IPS-11a (cell line): ENCODE data around the gene GJE1.

Experiments
- H3K4me3 ChIP-seq: one replicate; pipeline ENCODE4 v1.5.1; 2013; ENCODE audit warnings: low read depth, low read length, control low read depth

The GJE1 gene

DNA sequence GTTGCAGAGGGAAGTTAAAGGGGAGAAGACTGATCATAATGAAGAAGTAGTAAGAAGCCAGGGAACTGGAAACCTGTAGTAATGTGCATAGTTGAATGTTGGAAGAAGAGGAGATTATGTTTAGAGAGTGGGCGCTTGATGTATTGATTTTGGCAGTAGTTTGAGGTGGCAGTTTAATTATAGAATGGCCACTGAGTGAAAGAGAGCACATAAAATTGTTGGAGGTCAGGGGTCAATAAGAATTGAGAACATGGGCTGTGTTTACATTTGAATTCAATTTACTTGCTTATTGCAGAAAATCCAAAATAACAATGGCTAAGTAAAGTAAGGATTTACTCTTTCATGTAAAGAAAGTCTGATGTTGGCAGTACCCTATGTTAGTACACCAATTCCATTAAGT lies 30.1 kb downstream of the GJE1 start:
- no peak overlapping the region for H3K4me3 ChIP-seq

GRCh38 chr6:142165227-142165626 lies 32.5 kb downstream of the GJE1 start:
- H3K4me3 ChIP-seq: no peak overlapping the region

DNA sequence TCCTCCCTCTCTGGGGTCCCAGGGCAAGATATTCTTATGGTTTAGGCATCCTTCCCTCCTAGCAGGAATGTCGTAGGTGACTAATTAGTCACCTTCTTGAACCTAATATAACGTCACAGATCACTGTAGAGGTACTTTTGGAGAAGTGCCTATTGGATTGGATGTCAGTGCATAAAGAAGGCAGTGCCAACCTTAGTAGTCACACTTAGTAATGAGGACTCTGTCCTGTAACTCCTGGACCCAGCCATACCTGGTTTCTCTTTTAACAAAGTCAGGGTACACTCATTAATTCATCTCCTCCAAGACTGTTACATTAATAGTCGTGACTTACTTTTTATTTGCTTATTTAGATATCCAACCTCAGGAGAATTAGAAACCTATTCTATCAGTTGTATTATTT lies 34.3 kb downstream of the GJE1 start:
- no peak overlapping the region for H3K4me3 ChIP-seq

- no peak overlapping the region for H3K4me3 ChIP-seq
Measured at GRCh38 chr6:142167486-142167885, 34.8 kb downstream of the GJE1 start.

GRCh38 chr6:142171351-142171750 lies 38.6 kb downstream of the GJE1 start:
- no peak overlapping the region for H3K4me3 ChIP-seq

DNA sequence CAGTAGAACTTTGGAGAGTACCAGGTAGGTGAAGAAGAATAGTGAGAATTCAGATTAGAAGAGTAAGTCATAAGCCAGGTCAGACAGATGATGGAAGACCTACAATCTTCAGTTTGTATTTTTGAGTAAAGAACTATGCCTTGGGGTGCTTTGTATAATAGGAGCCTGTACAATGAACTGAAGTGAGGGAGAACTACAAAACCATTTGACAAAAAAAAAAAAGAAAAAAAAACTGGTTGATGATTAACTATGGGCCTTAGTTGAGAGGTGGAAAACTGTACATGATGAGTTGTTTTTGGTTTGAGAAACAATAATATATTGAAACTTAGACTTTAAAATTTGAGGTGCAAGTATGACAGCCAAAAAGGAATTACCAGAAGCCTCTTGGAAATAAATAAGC lies 40.0 kb downstream of the GJE1 start:
- H3K4me3 ChIP-seq: no peak overlapping the region

DNA sequence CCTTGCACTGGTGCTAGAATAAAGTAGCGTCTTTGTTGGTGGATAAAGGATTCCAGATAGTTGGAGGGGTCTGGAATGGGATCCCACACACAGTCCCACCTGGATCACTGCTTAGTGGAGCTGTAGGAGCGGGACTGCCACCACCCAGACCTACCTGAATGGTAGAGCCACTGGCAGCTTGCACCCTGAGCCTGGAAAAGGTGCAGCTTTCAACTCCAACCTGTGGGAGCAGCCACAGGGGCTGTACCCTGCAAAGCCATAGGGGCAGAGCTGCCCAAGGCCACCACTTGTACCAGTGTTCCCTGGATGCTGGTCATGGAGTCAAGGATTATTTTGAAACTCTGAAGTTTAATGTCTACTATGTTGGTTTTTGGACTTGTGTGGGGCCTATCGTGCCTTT lies 41.3 kb downstream of the GJE1 start:
- H3K4me3 ChIP-seq: no peak overlapping the region

GRCh38 chr6:142174703-142175102 lies 42.0 kb downstream of the GJE1 start:
- H3K4me3 ChIP-seq: no peak overlapping the region

- H3K4me3 ChIP-seq: no peak overlapping the region
Measured at GRCh38 chr6:142178129-142178528, 45.4 kb downstream of the GJE1 start.

GRCh38 chr6:142182004-142182403 lies 49.3 kb downstream of the GJE1 start:
- H3K4me3 ChIP-seq: no peak overlapping the region

DNA sequence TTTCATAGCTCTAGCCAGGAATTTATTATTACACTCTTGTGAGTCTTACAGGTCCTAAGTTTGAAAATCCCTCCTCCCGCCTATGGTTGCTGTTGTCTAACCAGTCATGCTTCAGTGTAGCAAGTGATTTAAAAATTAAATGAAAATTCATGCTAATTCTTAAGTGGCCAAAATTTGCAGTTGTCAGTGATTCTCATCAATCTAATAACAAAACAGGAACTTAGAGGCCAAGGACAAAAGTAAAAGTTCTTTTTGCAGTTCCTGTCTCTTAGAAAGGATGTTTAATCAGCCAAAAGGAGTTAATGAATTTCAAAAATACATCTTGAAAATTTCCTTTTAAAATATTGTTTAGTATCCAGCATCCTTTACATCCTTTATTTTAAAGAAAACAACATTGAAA lies 50.6 kb downstream of the GJE1 start:
- no peak overlapping the region for H3K4me3 ChIP-seq

DNA sequence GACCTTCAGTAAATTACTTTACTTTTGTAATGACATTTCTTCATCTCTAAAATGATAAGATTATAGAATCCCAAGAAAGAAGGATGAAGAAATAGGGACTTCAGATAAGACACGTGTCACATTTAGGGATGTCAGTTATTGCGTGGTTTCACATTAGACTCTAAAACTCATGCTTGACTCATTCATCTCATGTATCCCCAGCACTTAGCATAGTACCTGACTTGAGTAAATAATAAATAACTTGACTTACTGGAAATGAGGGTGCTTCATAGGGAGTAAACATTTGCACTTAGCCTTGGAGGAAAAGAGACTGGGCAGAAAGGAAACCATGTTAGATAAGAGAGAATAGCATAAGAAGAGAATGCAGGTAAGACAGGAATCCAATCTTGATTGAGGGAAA lies 51.6 kb downstream of the GJE1 start:
- H3K4me3 ChIP-seq: no peak overlapping the region
